Measurements from ENCODE around the gene PRKN. TPM values are rescaled to one million over a fixed set of nuclear protein-coding genes. Genes with fewer than 3 reads are reported as not detected.

PRKN gene
- total RNA-seq, 1 donor from 2014 or later, result 0.93 TPM

GRCh38 chr6:162389343-162390085 is 338.1 kb downstream of the PRKN start:
- no peak for DNase-seq (ENCODE audit: extremely low read depth, low read depth, low spot score)

GRCh38 chr6:162388383-162388777 is 339.2 kb downstream of the PRKN start:
- DNase-seq (ENCODE audit: extremely low read depth, low read depth, low spot score), result no peak

- DNase-seq (ENCODE audit: extremely low read depth, low read depth, low spot score), result no peak
These were observed 339.7 kb downstream of the PRKN start for GRCh38 chr6:162387718-162388382.

GRCh38 chr6:162385980-162386379 is 341.6 kb downstream of the PRKN start:
- no peak for DNase-seq (ENCODE audit: extremely low read depth, low read depth, low spot score)

GRCh38 chr6:162379757-162380409 is 347.7 kb downstream of the PRKN start:
- DNase-seq (ENCODE audit: extremely low read depth, low read depth, low spot score), result no peak

- no peak for DNase-seq (ENCODE audit: extremely low read depth, low read depth, low spot score)
These were observed 349.8 kb downstream of the PRKN start for GRCh38 chr6:162377735-162378134.

GRCh38 chr6:162373868-162374267 is 353.7 kb downstream of the PRKN start:
- DNase-seq (ENCODE audit: extremely low read depth, low read depth, low spot score), result no peak

GRCh38 chr6:162373192-162373591 is 354.4 kb downstream of the PRKN start:
- DNase-seq (ENCODE audit: extremely low read depth, low read depth, low spot score), result no peak

- no peak for DNase-seq (ENCODE audit: extremely low read depth, low read depth, low spot score)
These were observed 355.5 kb downstream of the PRKN start for GRCh38 chr6:162372106-162372505.

- no peak for DNase-seq (ENCODE audit: extremely low read depth, low read depth, low spot score)
These were observed 356.4 kb downstream of the PRKN start for GRCh38 chr6:162371121-162371520.

GRCh38 chr6:162369091-162369490 is 358.5 kb downstream of the PRKN start:
- no peak for DNase-seq (ENCODE audit: extremely low read depth, low read depth, low spot score)

GRCh38 chr6:162364488-162364887 is 363.1 kb downstream of the PRKN start:
- no peak for DNase-seq (ENCODE audit: extremely low read depth, low read depth, low spot score)

- no peak for DNase-seq (ENCODE audit: extremely low read depth, low read depth, low spot score)
These were observed 363.8 kb downstream of the PRKN start for GRCh38 chr6:162363757-162364156.

- DNase-seq (ENCODE audit: extremely low read depth, low read depth, low spot score), result no peak
These were observed 366.5 kb downstream of the PRKN start for GRCh38 chr6:162360901-162361567.

GRCh38 chr6:162358625-162359024 is 368.9 kb downstream of the PRKN start:
- DNase-seq (ENCODE audit: extremely low read depth, low read depth, low spot score), result no peak

- DNase-seq (ENCODE audit: extremely low read depth, low read depth, low spot score), result no peak
These were observed 382.5 kb downstream of the PRKN start for GRCh38 chr6:162345051-162345511.

GRCh38 chr6:162344646-162345010 is 382.9 kb downstream of the PRKN start:
- no peak for DNase-seq (ENCODE audit: extremely low read depth, low read depth, low spot score)

GRCh38 chr6:162343936-162344645 is 383.5 kb downstream of the PRKN start:
- DNase-seq (ENCODE audit: extremely low read depth, low read depth, low spot score), result no peak

- DNase-seq (ENCODE audit: extremely low read depth, low read depth, low spot score), result no peak
These were observed 384.2 kb downstream of the PRKN start for GRCh38 chr6:162343198-162343935.

GRCh38 chr6:162337412-162337811 is 390.2 kb downstream of the PRKN start:
- DNase-seq (ENCODE audit: extremely low read depth, low read depth, low spot score), result no peak

Measured in glomerular endothelial cell (primary cell).